Right lobe of liver (tissue), 6 donors: ENCODE data around the gene SVBP. TPM values are rescaled to one million over a fixed set of nuclear protein-coding genes. Genes with fewer than 3 reads are reported as not detected.

Experiments used
- ATAC-seq, 4 donors: fragments of 200-7000 bp; cut with Tn5 transposase; one replicate each; pipeline ENCODE4 v1.9.1; 2020; ENCODE audit warnings: mild to moderate bottlenecking in 4 of 4, moderate library complexity in 4 of 4
- DNase-seq, 3 donors: peaks; one replicate each; pipeline ENCODE4 v3.0.0-alpha.2; 2020
- H3K27ac ChIP-seq, 3 donors: fragments of 200-600 bp; one replicate each; pipeline ENCODE4 v1.8.0; 2022
- H3K27me3 ChIP-seq, 2 donors: fragments of 200-600 bp; one replicate each; pipeline ENCODE4 v1.8.0; 2022
- H3K36me3 ChIP-seq, 4 donors: fragments of 200-600 bp; sonication (generic) in 1 of 4; one replicate each; pipeline versions ENCODE4 v1.5.1 to v1.8.0; 2017 to 2022; ENCODE audit warnings: control low read depth in 1 of 4
- H3K4me1 ChIP-seq, 4 donors: fragments of 200-600 bp; sonication (generic) in 1 of 4; one replicate each; pipeline versions ENCODE4 v1.5.1 to v1.8.0; 2017 to 2022; ENCODE audit warnings: control low read depth in 1 of 4
- H3K4me3 ChIP-seq, 3 donors: fragments of 200-600 bp; one replicate each; pipeline ENCODE4 v1.8.0; 2022
- H3K9me3 ChIP-seq, 4 donors: fragments of 200-600 bp; sonication (generic) in 1 of 4; one replicate each; pipeline versions ENCODE4 v1.5.1 to v1.8.0; 2017 to 2022; ENCODE audit warnings: control low read depth in 1 of 4
- CTCF ChIP-seq, 4 donors: fragments of 200-600 bp in 3 of 4; fragments of 450-650 bp in 1 of 4; IDR thresholded peaks; one replicate each; pipeline versions ENCODE4 v1.5.1 to v1.8.0; 2016 to 2022; ENCODE audit warnings: antibody characterized with exemption in 4 of 4, mild to moderate bottlenecking in 2 of 4
- POLR2A ChIP-seq: fragments of 450-650 bp; IDR thresholded peaks from one replicate; pipeline ENCODE4 v1.6.1; 2017; ENCODE audit warnings: antibody characterized with exemption, mild to moderate bottlenecking
- WGBS: methylation state at CpG from one replicate; pipeline ENCODE4 v1.1.6; 2018; ENCODE audit warnings: low coverage, low lambda C conversion rate; ENCODE audit not compliant: insufficient coverage; ENCODE audit errors: missing lambda C conversion rate; 5-methylcytosine and 5-hydroxymethylcytosine counted together
- intact Hi-C, 2 donors: fragments of 100-400 bp; cut with DNase I; formaldehyde crosslinking; loops; one replicate each; pipeline versions ENCODE4 v1.11.2 to v1.14.1; 2022
- total RNA-seq, 6 experiments: library from RNA; depleted of rRNA in 2 of 6; stranded (reverse); fragments of >200 nt in 2 of 6; fragmentation: NEBNext Ultra II Directional in 3 of 6; extraction: Animal tissue kit (Norgen Biotek cat#: 25700) in 3 of 6; gene quantifications; one replicate each; pipeline versions ENCODE4 v1.1.0 to v1.2.4, GENCODE V29; 2016 to 2023
- donor health status: DM: no; HTN: yes; CAD: no.
- donor health status: DM: no; HTN: no; CAD: no.
- donor health status: DM: no; HTN: no; CAD: no.
- donor health status: DM: no; HTN: yes; CAD: no.
- donor health status: DM: no; HTN: yes; CAD: no.

The SVBP gene
- total RNA-seq, 6 experiments from 2014 or later: 6.0 to 12.8 (median 10.6) TPM

GRCh38 chr1:42849944-42850343, 32.7 kb upstream of the SVBP start:
- Histone ChIP-seq H3K27me3 (no peaks in the 10 kb centered on the region), H3K27ac (no peak overlapping the region), H3K4me1 (peaks cover 0 to 26% (median 4%) of the 10 kb centered on the region in 4 donors), H3K4me3 (no peak overlapping the region), H3K9me3 (no peaks in the 10 kb centered on the region), H3K36me3 (peaks cover 0 to 13% (median 6%) of the 10 kb centered on the region in 4 donors)
- TF ChIP-seq POLR2A (no peak), CTCF (IDR thresholded peaks at IDR 0.05) (no peak)
- no peak for ATAC-seq
- no CpG with 5 or more reads among the region's 5 CpGs for WGBS
- no peak for DNase-seq
- intact Hi-C loops: no loop called here

GRCh38 chr1:42848823-42849537, 31.8 kb upstream of the SVBP start:
- H3K4me1 ChIP-seq: peaks cover 0 to 24% (median 4%) of the 10 kb centered on the region in 4 donors
- TF ChIP-seq POLR2A (no peak), CTCF (IDR thresholded peaks at IDR 0.05) (no peak)
- H3K27ac ChIP-seq: no peak overlapping the region
- 94% methylated on average over 2 of the region's 2 CpGs for WGBS
- intact Hi-C loops: no loop called here
- no peak for ATAC-seq
- DNase-seq: no peak
- no peak overlapping the region for H3K4me3 ChIP-seq
- H3K9me3 ChIP-seq: no peaks in the 10 kb centered on the region
- H3K36me3 ChIP-seq: peaks cover 0 to 13% (median 6%) of the 10 kb centered on the region in 4 donors
- H3K27me3 ChIP-seq: no peaks in the 10 kb centered on the region

- H3K36me3 ChIP-seq: peaks cover 0 to 16% (median 6%) of the 10 kb centered on the region in 4 donors
- peaks cover 0 to 20% (median 4%) of the 10 kb centered on the region in 4 donors for H3K4me1 ChIP-seq
- TF ChIP-seq POLR2A (no peak), CTCF (IDR thresholded peaks at IDR 0.05) (no peak)
- no peaks in the 10 kb centered on the region for H3K27me3 ChIP-seq
- ATAC-seq: no peak
- DNase-seq: no peak
- intact Hi-C loops: no loop called here
- no peaks in the 10 kb centered on the region for H3K9me3 ChIP-seq
- WGBS: 48% methylated on average over 6 of the region's 6 CpGs
- no peak overlapping the region for H3K27ac ChIP-seq
- H3K4me3 ChIP-seq: peak overlapping the region in 1 of 3 donors; percentile 94
These were observed 30.7 kb upstream of the SVBP start for GRCh38 chr1:42847721-42848460.

GRCh38 chr1:42847111-42847595, 30.0 kb upstream of the SVBP start:
- 4% methylated on average over 6 of the region's 6 CpGs for WGBS
- Histone ChIP-seq H3K4me3 (peak overlapping the region; percentile 90 to 97 (median 94)), H3K36me3 (peaks cover 0 to 19% (median 6%) of the 10 kb centered on the region in 4 donors), H3K27me3 (no peaks in the 10 kb centered on the region), H3K27ac (peak overlapping the region; percentile 75 to 86 (median 85)), H3K9me3 (no peaks in the 10 kb centered on the region), H3K4me1 (peaks cover 0 to 20% (median 4%) of the 10 kb centered on the region in 4 donors)
- intact Hi-C loops: no loop called here
- no peak for DNase-seq
- no peak for TF ChIP-seq CTCF (IDR thresholded peaks at IDR 0.05)
- TF ChIP-seq POLR2A: no peak
- ATAC-seq: no peak
